A549 (cell line): ENCODE measurements around the gene ALDH4A1.

Source experiments
- CHD2 ChIP-seq: fragments of 150-350 bp; IDR thresholded peaks from 2 replicates; pipeline ENCODE4 v1.6.1; 2014; ENCODE audit warnings: low read length; ENCODE audit not compliant: partially characterized antibody
- CTCF ChIP-seq: fragments of >200 bp; sonication (Bioruptor Twin); formaldehyde crosslinking; IDR thresholded peaks from 3 replicates; pipeline ENCODE4 v1.5.1; 2016
- ELK1 ChIP-seq: fragments of 150-350 bp; IDR thresholded peaks from 2 replicates; pipeline ENCODE4 v1.6.1; 2014; ENCODE audit warnings: low read depth, mild to moderate bottlenecking, low read length
- FOXS1 ChIP-seq: fragments of 250-450 bp; sonication (Bioruptor Pico); IDR thresholded peaks from 2 replicates; pipeline ENCODE4 v1.5.0; 2020; ENCODE audit warnings: mild to moderate bottlenecking, moderate library complexity
- MAX ChIP-seq: IDR thresholded peaks from 2 replicates; pipeline ENCODE4 v1.6.1; 2012
- MYC ChIP-seq: IDR thresholded peaks from 2 replicates; pipeline ENCODE4 v1.6.1; 2012; ENCODE audit warnings: mild to moderate bottlenecking, inconsistent platforms, low read length, improper control_type of control experiment, borderline replicate concordance
- NPAS2 ChIP-seq: fragments of 250-450 bp; sonication (Bioruptor Pico); IDR thresholded peaks from 2 replicates; pipeline ENCODE4 v1.8.0; 2022; ENCODE audit warnings: mild to moderate bottlenecking, moderate library complexity, borderline replicate concordance
- POLR2A ChIP-seq: IDR thresholded peaks from 2 replicates; pipeline ENCODE4 v1.6.1; 2012; ENCODE audit warnings: mild to moderate bottlenecking, low read length
- REST ChIP-seq: fragments of 200-600 bp; sonication (generic); IDR thresholded peaks from 2 replicates; pipeline ENCODE4 v1.6.1; 2016; ENCODE audit warnings: antibody characterized with exemption, mild to moderate bottlenecking, moderate library complexity
- SMC3 ChIP-seq: fragments of >200 bp; sonication (Bioruptor Twin); formaldehyde crosslinking; IDR thresholded peaks from 3 replicates; pipeline ENCODE4 v1.6.1; 2018; ENCODE audit warnings: inconsistent platforms

- TF ChIP-seq CTCF (no peak), ELK1 (no peak), SMC3 (no peak), MYC (no peak), CHD2 (no peak), POLR2A (no peak), FOXS1 (CRISPR knock-in tag) (no peak), NPAS2 (CRISPR knock-in tag) (no peak), MAX (no peak), REST (no peak)
Observed at GRCh38 chr1:18874036-18874435, 28.3 kb downstream of the ALDH4A1 start.
